ENCODE results near the gene OPN1SW. TPM values are rescaled to one million over a fixed set of nuclear protein-coding genes. Genes with fewer than 3 reads are reported as not detected.

The OPN1SW gene
- total RNA-seq, 1 donor from 2014 or later, result not detected

GRCh38 chr7:128733278-128733645, 42.3 kb downstream of the OPN1SW start:
- no peak for DNase-seq (ENCODE audit: low spot score)
- TF ChIP-seq CTCF (IDR thresholded peaks at IDR 0.05; ENCODE audit: unreplicated experiment), result no peak
- Mint-ChIP-seq H3K27me3 (ENCODE audit: unreplicated experiment) (peaks cover 5% of the 10 kb centered on the region), H3K4me3 (ENCODE audit: unreplicated experiment) (no peak overlapping the region), H3K36me3 (ENCODE audit: low read depth, unreplicated experiment) (peaks cover 4% of the 10 kb centered on the region), H3K4me1 (ENCODE audit: unreplicated experiment) (peaks cover 28% of the 10 kb centered on the region), H3K27ac (ENCODE audit: unreplicated experiment) (no peak overlapping the region), H3K9me3 (ENCODE audit: unreplicated experiment) (no peaks in the 10 kb centered on the region)

DNA sequence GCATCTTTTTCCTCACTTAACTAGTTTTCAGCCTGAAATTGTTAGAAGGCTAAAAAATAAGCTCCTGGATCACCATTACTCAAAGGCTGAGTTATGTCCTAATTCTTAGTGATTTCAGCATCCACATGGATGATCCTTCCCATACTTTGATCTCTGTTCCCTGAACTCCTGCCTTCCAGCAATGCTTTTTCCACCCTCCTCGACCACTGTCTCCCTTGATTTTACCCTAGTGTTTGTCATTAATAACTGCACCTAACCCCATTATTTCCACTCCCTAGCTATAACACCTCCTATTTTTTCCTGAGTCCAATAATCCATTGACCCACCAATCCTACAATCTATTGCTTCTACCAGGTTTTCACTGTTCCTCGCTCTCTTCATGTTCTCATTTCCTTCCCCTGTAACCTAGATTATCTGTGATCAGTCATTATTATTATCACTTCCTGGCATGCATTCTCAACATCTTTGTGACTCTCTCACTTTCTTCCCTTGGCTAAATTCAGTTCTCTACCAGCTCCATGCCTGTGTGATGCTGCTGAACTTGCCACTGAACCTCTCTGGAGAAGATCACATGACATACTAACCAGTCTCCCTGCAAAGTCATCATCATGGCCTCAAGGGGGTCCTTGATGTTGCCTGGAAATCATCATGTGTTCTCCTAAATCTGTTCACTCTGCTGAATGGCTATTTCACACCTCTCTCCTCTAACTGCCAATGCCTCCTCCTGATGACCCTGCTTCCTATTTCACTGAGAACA, 42.9 kb downstream of the OPN1SW start:
- DNase-seq (ENCODE audit: low spot score), result no peak
- Mint-ChIP-seq H3K27me3 (ENCODE audit: unreplicated experiment) (peaks cover 3% of the 10 kb centered on the region), H3K4me1 (ENCODE audit: unreplicated experiment) (peaks cover 22% of the 10 kb centered on the region), H3K4me3 (ENCODE audit: unreplicated experiment) (no peak overlapping the region), H3K36me3 (ENCODE audit: low read depth, unreplicated experiment) (peaks cover 4% of the 10 kb centered on the region), H3K9me3 (ENCODE audit: unreplicated experiment) (no peaks in the 10 kb centered on the region), H3K27ac (ENCODE audit: unreplicated experiment) (no peak overlapping the region)
- peak; percentile 12 for TF ChIP-seq CTCF (IDR thresholded peaks at IDR 0.05; ENCODE audit: unreplicated experiment)

DNA sequence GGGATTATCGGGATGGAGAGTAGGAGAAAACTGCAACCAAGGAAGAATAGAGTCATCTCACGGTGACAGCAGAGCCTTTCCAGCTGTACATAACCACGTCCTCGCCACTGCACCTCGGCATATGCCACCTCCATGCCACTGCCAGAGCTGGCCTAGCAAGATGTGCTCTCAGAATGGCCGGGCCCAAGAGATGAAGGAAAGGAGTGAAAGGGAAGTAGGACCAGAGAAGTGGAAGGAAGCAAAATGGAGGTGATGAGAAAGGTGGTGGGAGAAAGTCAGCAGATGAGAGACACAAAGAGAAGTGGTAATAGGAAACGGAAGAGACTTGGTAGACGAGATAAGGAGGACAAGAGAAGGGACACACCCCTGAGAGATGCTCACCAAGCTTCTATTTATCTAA, 44.4 kb downstream of the OPN1SW start:
- peaks cover 16% of the 10 kb centered on the region for H3K4me1 Mint-ChIP-seq (ENCODE audit: unreplicated experiment)
- H3K27me3 Mint-ChIP-seq (ENCODE audit: unreplicated experiment), result peaks cover 3% of the 10 kb centered on the region
- no peak for TF ChIP-seq CTCF (IDR thresholded peaks at IDR 0.05; ENCODE audit: unreplicated experiment)
- peak overlapping the region; percentile 31 for H3K4me3 Mint-ChIP-seq (ENCODE audit: unreplicated experiment)
- H3K9me3 Mint-ChIP-seq (ENCODE audit: unreplicated experiment), result no peaks in the 10 kb centered on the region
- no peak overlapping the region for H3K27ac Mint-ChIP-seq (ENCODE audit: unreplicated experiment)
- DNase-seq (ENCODE audit: low spot score), result no peak
- peaks cover 11% of the 10 kb centered on the region for H3K36me3 Mint-ChIP-seq (ENCODE audit: low read depth, unreplicated experiment)

GRCh38 chr7:128729494-128729893, 46.1 kb downstream of the OPN1SW start:
- Mint-ChIP-seq H3K4me3 (ENCODE audit: unreplicated experiment) (no peak overlapping the region), H3K9me3 (ENCODE audit: unreplicated experiment) (no peaks in the 10 kb centered on the region), H3K36me3 (ENCODE audit: low read depth, unreplicated experiment) (peaks cover 18% of the 10 kb centered on the region), H3K27ac (ENCODE audit: unreplicated experiment) (no peak overlapping the region), H3K4me1 (ENCODE audit: unreplicated experiment) (peaks cover 14% of the 10 kb centered on the region), H3K27me3 (ENCODE audit: unreplicated experiment) (no peaks in the 10 kb centered on the region)
- no peak for DNase-seq (ENCODE audit: low spot score)
- no peak for TF ChIP-seq CTCF (IDR thresholded peaks at IDR 0.05; ENCODE audit: unreplicated experiment)

DNA sequence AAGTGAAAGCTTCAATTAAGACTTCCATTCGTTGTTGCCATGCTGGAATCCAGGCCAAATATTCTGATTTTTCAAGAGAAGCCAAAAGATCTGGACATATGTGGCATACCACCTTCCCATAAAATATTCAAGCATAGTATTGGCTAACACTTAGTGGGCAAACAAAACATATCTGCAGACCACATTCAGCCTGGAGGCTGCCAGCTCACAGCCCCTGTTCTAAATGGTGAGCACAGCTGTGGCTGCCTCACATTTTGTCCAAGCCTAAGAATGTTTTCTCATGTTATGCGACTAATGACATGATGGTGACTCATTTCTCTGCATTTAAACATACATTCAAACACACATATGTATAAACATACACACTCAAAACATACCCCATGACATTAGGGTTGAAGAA, 47.0 kb downstream of the OPN1SW start:
- H3K27ac Mint-ChIP-seq (ENCODE audit: unreplicated experiment), result no peak overlapping the region
- peaks cover 18% of the 10 kb centered on the region for H3K36me3 Mint-ChIP-seq (ENCODE audit: low read depth, unreplicated experiment)
- no peak for DNase-seq (ENCODE audit: low spot score)
- no peaks in the 10 kb centered on the region for H3K27me3 Mint-ChIP-seq (ENCODE audit: unreplicated experiment)
- H3K9me3 Mint-ChIP-seq (ENCODE audit: unreplicated experiment), result no peaks in the 10 kb centered on the region
- TF ChIP-seq CTCF (IDR thresholded peaks at IDR 0.05; ENCODE audit: unreplicated experiment), result no peak
- no peak overlapping the region for H3K4me3 Mint-ChIP-seq (ENCODE audit: unreplicated experiment)
- peaks cover 14% of the 10 kb centered on the region for H3K4me1 Mint-ChIP-seq (ENCODE audit: unreplicated experiment)

All from endothelial cell (in vitro differentiated cells).